ENCODE data around the gene MEF2D. TPM values are rescaled to one million over a fixed set of nuclear protein-coding genes. Genes with fewer than 3 reads are reported as not detected.

MEF2D gene
- total RNA-seq, 1 donor from 2014 or later, result 51.0 TPM

DNA sequence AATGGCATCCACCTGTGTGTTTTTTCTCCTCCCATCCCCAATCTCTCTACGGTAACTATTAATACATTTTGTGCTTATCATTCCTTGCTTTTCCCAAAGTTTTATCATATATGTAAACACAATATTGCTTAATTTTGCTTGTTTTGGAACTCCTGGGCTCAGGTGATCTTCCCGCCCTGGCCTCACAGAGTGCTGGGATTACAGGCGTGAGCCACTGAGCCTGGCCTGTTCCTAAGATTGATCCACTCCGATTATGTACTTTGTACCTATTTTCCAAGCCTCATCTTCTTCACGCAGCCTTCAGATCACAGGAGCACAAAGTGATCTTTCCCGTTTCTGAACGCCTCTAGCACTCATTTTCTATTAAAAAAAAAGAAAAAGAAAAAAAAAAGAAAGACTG is 45.2 kb downstream of the MEF2D start:
- H3K36me3 ChIP-seq, result no peaks in the 10 kb centered on the region
- H3K27ac ChIP-seq, result no peak overlapping the region
- peaks cover 4% of the 10 kb centered on the region for H3K4me1 ChIP-seq
- H3K27me3 ChIP-seq (ENCODE audit: low read depth), result no peaks in the 10 kb centered on the region
- ATAC-seq (no peak), DNase-seq (no peak)
- no peaks in the 10 kb centered on the region for H3K9me3 ChIP-seq
- H3K4me3 ChIP-seq, result no peak overlapping the region
- TF ChIP-seq, protein P1, sequence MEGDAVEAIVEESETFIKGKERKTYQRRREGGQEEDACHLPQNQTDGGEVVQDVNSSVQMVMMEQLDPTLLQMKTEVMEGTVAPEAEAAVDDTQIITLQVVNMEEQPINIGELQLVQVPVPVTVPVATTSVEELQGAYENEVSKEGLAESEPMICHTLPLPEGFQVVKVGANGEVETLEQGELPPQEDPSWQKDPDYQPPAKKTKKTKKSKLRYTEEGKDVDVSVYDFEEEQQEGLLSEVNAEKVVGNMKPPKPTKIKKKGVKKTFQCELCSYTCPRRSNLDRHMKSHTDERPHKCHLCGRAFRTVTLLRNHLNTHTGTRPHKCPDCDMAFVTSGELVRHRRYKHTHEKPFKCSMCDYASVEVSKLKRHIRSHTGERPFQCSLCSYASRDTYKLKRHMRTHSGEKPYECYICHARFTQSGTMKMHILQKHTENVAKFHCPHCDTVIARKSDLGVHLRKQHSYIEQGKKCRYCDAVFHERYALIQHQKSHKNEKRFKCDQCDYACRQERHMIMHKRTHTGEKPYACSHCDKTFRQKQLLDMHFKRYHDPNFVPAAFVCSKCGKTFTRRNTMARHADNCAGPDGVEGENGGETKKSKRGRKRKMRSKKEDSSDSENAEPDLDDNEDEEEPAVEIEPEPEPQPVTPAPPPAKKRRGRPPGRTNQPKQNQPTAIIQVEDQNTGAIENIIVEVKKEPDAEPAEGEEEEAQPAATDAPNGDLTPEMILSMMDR (IDR thresholded peaks at IDR 0.05), result no peak
- intact Hi-C loops (cut with DNase I), result no loop called here

DNA sequence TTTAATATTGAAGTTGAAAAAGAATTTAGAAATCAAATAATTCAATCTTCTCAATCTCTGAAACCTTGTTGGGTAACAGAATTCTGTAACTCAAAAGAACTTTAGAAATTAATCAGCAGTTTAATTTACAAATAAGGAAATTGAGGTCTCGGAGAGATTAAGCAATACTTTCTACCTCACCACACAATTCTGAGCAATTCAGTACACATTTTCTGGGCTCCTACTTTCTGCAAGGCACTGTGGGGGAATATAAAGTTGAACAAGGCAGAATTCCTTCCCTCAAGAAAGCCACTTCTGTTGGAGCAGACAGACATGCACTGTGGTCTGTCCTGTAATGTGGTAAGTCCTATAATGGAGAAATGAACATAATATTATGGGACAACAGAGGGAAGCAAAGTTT is 47.7 kb downstream of the MEF2D start:
- no peaks in the 10 kb centered on the region for H3K9me3 ChIP-seq
- intact Hi-C loops (cut with DNase I), result no loop called here
- H3K36me3 ChIP-seq, result no peaks in the 10 kb centered on the region

DNA sequence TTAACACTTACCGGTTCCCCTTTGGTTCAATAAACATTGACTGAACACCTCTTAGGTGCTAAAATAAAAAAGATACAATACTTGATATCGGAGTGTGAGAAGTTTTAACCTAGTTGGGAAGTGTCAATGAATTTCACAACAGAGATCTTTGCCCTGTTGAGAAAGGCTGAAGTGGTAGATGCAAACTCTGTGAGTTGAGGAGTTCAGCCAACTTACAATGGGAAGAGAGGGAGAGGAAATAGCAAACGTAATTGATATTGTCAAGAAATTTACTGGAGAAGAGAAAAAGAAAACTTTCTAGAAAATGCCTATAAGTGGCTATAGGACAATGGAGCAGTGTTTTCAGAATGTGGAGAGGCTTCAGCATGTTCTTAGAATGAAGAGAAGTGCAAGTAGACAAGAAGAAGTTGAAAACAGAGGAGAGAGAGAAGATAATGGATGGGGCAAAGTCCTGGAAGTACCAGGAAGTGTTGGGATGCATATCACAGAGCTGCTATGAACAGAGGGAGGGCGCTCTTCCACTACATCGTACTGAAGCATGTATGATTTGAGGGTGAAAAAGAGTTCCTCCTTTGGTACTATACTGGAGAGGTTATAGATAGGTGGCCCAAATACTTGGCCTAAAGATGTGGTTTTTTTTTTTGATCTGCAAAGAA is 48.9 kb downstream of the MEF2D start:
- DNase-seq (no peak), ATAC-seq (no peak)
- no peak overlapping the region for H3K4me3 ChIP-seq
- no peaks in the 10 kb centered on the region for H3K36me3 ChIP-seq
- H3K9me3 ChIP-seq, result no peaks in the 10 kb centered on the region
- TF ChIP-seq, protein P1 (IDR thresholded peaks at IDR 0.05), result no peak
- intact Hi-C loops (cut with DNase I), result no loop called here
- peaks cover 3% of the 10 kb centered on the region for H3K27me3 ChIP-seq (ENCODE audit: low read depth)
- H3K27ac ChIP-seq, result no peak overlapping the region
- H3K4me1 ChIP-seq, result peaks cover 4% of the 10 kb centered on the region

More for the DNA sequence above, 47.7 kb downstream of the MEF2D start:
- Histone ChIP-seq H3K4me3 (no peak overlapping the region), H3K27ac (no peak overlapping the region), H3K27me3 (ENCODE audit: low read depth) (no peaks in the 10 kb centered on the region), H3K4me1 (peaks cover 4% of the 10 kb centered on the region)
- DNase-seq (no peak), ATAC-seq (no peak)
- TF ChIP-seq, protein P1 (IDR thresholded peaks at IDR 0.05), result no peak

DNA sequence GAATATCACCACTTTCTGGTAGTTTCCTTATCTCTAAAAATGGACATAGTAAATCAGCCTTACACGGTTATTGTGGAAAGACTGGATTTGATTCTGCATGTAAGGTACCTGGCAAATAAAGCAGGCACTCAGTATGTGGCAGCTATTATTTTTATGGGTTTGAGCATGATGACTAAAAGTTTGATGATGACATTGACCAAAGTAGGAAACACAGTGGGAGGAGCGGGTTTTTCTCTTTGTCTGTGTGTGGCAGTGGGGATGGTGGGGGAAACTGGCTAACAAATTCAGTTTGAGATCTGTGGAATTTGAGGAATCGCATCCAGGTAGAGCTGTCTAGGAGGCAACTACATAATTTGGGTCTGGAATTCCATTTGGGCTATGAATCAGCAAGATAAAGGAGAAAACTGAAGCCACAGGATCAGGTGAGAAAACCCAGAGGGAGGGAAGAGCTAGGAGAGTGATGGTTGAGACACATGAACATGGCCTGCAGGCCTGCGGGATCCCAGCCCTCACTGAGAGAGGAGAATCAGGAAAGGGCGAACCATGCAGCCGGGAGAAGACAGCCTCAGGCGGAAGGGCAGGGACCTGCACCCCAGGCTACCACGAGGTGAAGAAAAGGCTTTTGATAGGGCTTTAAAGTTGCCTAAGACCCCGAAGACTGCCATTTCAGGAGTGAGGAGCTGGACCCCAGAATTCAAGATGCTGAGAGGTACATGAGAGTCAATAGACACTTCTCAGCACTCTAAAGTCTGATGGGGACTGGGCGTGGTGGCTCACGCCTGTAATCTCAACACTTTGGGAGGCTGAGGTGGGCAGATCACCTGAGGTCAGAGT is 52.2 kb downstream of the MEF2D start:
- ATAC-seq, result no peak
- peaks cover 26% of the 10 kb centered on the region for H3K27me3 ChIP-seq (ENCODE audit: low read depth)
- intact Hi-C loops (cut with DNase I), result loop anchor here (5.0 kb wide), 1 partner anchor 61 kb away; no protein-coding TSS in a partner anchor

DNA sequence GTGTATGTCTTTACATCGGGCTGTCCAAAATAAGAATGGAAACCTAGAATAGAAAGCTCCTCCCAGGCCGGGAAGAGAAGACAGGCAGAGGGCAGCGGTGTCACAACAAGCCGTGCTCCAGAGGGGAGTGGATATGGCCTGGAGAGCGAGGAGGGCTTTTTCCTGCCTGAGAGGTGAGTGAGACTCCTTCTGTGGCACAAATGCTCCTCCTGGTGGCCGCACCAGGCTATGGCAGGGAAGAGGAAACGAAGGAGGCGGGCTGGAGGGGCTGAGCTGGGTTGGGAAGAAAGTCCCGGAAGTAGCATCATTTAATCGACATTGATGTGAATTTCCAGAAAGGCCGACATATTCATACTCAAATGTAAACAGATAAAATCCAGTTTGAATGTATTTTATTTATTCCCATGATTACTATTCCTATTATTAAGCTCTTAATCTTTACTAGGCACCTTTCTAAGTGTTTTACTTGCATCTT is 54.7 kb downstream of the MEF2D start:
- Histone ChIP-seq H3K4me1 (peaks cover 5% of the 10 kb centered on the region), H3K4me3 (no peak overlapping the region), H3K27ac (no peak overlapping the region), H3K9me3 (no peaks in the 10 kb centered on the region), H3K27me3 (ENCODE audit: low read depth) (peaks cover 52% of the 10 kb centered on the region), H3K36me3 (no peaks in the 10 kb centered on the region)
- TF ChIP-seq, protein P1 (IDR thresholded peaks at IDR 0.05), result peak; percentile 95
- DNase-seq (peak; percentile 84), ATAC-seq (peak; percentile 95 to 96)
- intact Hi-C loops (cut with DNase I), result loop anchor here (5.0 kb wide), 1 partner anchor 59 kb away; no protein-coding TSS in a partner anchor

More for the DNA sequence above, 52.2 kb downstream of the MEF2D start:
- H3K36me3 ChIP-seq, result no peaks in the 10 kb centered on the region
- TF ChIP-seq, protein P1 (IDR thresholded peaks at IDR 0.05), result no peak
- H3K4me3 ChIP-seq, result no peak overlapping the region
- H3K27ac ChIP-seq, result no peak overlapping the region
- H3K9me3 ChIP-seq, result no peaks in the 10 kb centered on the region
- peaks cover 5% of the 10 kb centered on the region for H3K4me1 ChIP-seq
- no peak for DNase-seq
